Fibroblast of upper back skin (primary cell): ENCODE results near the gene IL2RA.

ENCODE experiments used
- DNase-seq: peaks from one replicate; pipeline ENCODE4 v3.0.0-alpha.2; 2013

The IL2RA gene

DNA sequence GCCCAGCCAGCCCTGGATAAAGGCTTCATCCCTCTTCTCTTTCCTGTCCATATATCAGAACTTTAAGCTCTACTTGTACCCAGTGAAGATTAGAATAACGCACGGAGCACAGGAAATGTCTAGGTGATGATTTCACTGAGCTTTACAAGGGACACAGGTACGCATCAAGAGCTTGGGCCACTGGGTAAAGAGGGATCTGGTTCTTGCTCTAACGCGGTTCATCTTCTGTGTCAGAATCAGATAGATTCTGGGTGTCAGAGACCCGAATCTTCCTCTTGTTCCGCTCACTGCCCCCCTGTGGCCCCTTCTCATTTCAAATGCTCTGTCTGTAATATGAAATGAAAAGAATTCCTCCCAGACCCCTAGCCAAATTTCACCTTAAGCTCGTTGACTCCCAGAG is 24.7 kb downstream of the IL2RA start:
- no peak for DNase-seq

DNA sequence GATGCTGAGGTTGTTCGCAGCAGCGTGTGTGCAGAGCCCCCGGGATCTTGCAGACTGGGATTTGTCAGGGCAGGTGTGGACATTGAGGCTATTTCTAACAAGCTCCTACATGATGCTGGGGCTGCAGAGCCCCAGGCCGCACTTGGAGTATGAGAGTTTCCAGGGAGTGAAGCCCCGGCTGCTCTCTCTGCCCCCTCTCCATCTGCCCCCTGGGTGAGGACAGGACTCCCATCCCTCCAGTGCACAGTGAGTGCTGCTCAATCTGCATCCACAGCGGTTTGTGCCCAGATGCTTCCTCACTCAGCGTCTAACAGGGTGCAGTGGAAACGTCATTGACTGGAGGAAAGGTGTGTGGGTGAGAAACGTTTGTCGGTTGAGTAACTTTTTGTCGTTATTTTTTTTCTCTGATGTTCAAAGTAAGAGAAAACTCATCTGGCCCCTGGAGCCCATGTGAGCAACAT is 25.3 kb downstream of the IL2RA start:
- DNase-seq: no peak

DNA sequence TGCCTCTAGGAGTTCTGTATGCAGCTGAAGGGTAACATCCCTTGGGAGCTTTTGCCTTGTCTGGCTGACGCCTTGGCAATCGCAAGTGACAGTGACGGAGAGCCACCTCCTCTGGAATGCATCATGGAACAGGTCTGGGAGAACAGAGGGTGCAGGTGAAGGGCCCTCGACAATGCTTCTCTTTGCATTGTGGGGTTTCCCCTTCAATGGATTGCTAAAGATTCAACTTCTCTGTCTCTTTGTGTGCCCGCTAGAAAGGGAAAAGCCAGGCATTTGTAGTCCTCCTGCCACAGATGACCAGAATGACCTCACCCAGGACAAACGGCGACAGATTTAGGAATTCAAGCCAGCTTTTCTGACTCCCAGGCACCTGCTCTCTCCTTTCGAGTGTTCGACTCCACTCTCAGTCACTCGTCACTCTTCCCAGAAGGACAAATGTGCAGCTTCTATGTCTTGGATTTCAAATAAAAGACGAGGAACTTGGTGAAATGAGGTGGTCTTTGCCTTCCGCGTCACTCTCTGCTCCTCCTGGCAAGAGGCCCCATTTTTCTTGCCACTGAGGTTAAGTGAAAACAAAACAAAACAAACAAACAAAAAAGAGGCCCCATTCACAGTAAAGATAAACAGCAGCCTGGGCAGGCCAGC is 26.1 kb downstream of the IL2RA start:
- DNase-seq: no peak

DNA sequence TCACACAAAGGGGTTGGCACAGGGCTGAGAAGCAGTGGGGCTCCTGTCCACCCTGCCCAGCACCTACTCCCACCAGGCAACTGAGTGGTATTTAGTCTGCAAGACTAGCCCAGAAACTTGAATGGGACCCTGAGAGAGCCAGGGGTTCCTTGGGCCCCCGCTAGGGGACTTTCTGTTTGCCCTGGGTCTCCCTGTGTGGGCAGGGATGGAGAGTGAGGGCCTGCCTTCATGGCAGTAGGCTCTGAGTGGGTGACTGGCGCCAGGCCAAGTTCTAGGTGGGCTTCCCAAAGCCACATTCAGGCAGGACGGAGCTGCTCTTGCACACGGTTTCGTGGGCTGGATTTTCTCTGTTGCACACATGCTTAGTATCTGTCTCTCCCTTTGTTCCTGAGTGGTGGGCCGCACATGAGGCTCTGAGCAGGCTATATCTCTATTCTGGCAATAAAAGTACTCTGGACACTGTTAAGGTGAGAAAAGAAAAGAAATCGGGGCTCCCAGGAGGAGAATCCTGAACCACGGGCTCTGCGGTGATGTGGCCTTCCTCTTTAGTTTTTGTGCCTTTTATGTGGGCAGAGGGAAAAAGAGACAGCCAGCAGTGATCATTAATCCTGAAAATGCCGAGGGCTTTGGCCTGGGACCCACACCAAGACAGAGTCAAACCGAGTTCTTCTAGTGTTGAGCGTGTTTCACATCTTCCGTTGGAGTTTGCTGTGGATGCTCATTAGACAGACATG is 26.9 kb downstream of the IL2RA start:
- no peak for DNase-seq

DNA sequence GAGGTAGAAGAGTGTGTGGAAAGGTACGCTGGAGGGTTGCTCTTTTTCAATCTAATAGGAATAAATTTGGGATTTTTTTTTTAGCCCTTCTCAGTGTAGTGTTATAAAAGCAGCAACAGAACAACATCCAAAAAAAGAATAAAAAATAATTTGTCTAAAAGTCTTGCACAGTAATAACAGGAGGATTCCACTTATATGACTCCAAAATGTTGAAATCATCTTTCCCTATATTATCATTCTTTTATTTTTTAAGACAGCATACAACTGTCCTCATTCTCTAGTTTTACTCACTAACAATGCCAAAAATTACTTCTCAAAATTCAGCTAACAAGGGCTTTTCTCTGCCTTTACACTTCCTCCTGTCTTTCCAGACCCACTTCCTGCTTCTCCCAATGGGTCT is 27.8 kb downstream of the IL2RA start:
- no peak for DNase-seq

DNA sequence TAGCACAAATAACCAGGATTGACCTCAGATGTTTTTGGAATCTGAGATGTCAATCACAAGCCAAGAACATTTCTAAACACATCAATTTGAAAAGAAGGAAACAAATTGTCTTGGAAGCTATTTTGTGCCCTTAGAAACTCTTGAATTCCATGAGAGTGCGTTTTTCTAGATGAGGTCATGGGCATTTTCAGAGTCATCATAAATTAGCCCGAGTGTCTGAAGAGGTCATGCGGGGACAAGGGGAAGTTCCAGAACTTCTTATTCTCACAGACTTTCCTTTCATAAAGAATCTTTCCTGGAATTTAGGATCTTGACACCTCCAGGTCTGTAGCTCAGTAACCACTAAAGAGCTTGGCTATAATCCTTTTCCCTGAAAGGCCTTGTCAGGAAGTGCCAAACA is 28.2 kb downstream of the IL2RA start:
- peak; percentile 1 for DNase-seq

DNA sequence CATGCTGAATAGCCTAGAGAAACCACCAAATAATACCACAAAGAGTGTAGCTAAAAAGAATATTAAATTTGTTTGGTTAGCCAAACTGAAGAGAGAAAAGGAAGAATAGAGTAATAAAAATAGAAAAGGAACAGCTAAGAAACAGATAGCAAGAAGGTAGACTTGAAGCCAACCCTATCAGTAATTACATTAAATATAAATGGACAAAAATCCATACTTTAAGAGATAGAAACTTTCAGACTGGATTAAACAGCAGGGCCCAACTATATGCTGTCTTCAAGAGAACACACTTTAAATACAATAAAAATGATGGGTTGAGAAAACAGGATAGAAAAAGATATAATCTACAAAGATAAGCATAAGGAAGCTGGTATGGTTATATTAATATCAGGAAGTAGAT is 31.2 kb downstream of the IL2RA start:
- DNase-seq: no peak

DNA sequence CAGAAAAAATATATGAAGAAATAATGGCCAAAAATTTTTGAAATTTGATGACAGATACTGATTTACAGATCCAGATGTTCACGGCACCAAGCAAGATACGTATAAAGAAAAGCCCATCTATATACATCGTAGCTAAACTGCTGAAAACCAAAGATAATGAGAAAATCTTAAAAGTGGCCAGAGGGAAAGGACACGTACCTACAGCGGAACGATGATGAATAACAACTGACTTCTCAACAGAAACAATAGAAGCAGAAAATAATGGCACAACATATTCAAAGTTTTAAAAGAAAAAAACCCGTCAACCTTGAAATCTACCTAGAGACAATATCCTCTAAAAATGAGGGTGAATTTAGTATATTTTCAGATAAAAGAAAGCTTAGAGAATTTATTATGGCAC is 31.9 kb downstream of the IL2RA start:
- no peak for DNase-seq

DNA sequence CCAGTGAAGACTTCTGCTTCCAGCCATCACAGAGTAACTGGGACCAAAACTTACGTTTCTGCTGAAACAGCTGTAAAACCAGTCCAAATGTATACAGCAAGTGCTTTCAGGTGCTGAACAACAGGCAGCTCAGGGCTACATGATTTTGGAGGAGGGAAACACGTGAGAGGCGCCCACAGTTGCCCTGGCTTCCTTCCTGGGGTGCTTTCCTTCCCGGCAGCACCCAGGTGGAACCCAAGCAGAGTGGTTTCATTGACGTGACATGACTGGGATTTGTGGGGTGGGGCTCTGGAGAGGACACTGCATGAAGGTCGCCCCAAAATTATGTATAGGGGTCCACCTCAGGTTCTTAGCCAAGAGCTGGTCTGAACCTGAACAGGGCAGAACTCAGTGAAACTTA is 34.2 kb downstream of the IL2RA start:
- no peak for DNase-seq

DNA sequence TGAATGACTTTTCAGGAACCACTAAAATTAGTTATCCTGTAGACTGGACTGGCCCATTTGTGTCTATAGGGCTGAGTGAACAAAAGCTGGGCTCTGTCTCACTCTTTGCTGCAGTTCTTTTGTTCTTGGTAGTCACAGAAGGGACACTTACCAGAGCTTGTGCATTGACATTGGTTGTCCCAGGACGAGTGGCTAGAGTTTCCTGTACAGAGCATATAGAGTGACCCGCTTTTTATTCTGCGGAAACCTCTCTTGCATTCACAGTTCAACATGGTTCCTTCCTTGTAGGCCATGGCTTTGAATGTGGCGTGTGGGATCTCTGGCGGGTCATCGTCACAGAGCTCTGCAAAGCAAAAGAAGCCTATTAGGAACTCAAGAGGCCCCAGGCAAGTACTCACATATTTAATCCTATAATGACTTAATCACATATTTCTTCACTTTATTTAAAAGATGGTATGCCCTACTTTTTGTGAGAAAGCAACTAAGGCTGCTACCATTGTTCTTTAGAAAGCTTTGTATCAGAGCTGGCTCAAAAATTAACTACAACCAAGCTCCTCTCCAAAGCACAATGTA is 36.4 kb downstream of the IL2RA start:
- DNase-seq: no peak

DNA sequence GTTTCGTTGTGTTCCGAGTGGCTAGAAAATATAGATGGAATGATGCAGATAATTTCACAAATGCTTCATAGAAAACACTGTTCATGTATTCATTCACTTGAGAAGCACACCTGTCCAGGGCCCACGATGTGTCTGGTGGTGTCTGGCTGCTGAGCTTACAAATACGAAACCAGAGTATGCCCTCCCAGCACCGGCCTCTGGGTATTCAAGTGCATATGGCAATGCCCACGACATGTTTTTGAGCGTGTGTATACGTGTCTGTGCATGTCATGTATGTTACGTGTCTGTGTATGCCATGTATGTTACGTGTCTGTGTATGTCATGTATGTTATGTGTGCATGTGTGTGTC is 37.9 kb downstream of the IL2RA start:
- no peak for DNase-seq

DNA sequence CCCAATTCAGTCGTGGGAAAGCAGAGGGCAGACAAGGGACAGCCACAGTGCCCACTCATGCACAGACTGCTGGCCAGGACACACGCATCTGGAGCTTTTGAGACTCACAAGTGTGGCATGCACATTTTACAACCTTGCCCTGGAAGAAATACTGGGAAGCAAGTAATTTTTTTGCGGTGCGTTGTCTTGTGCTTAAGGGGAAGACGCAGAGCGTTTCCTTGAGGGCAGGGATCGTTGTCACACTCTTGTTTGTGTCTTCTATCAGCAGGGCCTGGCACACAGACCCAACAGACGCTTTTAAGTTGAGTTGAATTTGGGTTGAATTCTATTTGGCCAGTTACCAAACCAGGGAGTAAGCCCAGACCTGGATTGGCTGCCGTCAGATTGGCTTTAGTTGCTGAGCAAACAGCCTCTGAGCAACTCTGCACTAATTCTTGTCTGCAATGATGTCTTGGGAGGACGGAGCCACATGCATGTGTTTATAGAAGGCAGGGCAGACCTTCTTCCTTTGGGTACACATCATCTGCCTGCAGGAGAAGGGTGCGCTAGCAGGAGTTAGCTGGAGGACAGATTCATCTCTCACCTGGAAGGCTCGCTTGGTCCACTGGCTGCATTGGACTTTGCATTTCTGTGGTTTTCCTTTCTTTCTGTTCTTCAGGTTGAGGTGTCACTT is 38.4 kb downstream of the IL2RA start:
- DNase-seq: no peak

DNA sequence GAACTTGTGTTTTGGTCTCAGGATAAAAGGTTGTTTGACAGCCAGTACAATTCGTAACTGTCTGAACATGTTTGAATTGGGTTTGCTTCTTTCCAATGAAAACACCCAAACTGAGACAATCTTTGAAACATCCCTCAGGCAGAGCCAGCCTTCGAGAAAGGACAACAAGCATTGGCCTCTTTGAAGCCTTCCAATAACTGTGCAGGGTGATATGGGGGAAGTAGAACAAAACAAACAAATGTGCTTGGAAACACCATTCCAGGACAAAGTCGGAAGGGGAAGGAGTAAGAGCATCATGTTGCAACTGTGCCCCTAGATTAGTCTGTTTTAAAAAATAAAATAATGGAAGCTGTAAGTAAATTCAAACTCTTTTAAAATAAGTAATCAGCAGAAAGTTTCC is 39.5 kb downstream of the IL2RA start:
- DNase-seq: no peak

DNA sequence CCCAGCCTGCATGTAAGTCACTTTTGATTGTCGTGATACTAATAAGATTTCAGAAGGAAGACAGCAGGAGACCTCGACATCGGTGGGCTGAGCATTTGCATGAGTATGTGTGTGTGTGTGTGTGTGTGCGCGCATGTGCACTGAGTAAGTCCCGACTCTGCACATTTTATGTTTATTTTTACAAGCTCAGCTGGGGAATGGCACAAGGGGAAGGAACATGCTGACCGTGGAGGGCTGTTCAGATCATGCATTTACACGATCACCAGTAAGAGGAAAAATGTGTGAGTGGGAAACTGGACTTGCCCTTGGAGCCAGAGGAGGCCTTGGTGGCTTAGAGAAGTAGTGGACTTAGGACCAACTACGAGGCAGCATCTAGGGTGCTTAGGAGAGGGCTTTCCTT is 41.3 kb downstream of the IL2RA start:
- no peak for DNase-seq

DNA sequence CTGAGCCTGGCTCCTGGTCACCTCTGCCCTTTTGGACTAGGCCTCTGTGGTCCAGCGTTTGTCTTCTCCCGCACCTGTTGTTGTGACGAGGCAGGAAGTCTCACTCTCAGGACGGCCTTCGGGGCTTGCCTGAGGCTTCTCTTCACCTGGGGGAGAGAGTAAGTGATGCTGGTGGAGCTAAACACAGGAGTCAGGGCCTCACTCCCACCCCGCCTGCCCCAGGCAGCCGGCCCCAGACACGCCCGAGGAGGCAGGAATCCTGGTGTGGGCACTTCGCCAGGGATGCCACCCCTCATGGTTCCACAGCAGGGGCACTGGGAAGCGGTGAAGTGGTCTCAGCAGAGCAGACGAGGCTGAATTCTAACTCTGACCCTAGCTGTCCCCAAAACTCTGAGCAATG is 42.4 kb downstream of the IL2RA start:
- DNase-seq: no peak

DNA sequence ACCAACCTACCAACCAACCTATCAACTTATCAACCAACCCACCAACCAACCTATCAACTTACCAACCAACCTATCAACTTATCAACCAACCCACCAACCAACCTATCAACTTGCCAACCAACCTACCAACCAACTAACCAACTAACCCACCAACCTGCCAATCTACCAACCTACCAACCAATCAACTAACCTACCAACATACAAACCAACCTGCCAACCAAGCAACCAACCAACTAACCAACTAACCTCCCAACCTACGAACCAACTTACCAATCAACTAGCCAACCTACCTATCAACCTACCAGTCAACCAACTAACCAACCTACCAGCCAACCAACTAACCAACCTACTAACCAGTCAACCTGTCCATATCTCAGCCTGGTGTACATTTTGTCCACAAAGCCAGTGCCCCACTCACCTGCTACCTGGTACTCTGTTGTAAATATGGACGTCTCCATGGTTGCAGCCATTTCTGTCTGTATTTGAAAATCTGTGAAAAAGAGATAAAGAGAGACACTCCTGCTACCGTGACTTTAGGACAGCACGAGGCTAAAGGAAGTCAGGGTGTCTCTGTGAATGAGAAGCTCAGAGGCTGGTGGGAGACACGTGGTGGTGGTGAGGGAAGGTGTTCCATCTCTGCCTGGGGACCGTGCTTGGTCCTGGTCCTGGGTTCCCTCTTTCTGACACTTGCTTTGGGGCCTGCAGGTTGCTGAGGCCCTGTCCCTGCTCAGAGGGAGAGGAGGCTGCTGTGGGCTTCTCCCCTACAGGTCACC is 43.0 kb downstream of the IL2RA start:
- DNase-seq: no peak

DNA sequence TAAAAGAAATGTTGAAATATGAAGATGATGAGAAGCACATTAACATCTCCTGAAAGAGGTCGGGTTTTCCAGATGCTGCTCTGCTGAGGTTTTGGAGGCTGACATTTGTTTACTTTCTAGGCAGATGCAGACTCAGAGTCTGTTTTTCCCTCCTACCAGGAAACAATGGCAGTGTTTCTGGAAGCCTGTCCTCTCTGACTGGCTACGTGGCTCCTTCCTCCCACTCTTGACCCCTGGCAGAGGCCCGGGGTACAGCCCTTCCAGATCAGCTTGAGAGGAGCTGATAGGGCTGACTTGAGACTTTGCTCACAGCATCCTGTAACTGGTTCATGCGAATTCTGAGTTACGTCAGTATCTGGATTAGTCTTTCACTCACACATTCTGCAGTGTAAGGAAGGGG is 43.7 kb downstream of the IL2RA start:
- DNase-seq: no peak

DNA sequence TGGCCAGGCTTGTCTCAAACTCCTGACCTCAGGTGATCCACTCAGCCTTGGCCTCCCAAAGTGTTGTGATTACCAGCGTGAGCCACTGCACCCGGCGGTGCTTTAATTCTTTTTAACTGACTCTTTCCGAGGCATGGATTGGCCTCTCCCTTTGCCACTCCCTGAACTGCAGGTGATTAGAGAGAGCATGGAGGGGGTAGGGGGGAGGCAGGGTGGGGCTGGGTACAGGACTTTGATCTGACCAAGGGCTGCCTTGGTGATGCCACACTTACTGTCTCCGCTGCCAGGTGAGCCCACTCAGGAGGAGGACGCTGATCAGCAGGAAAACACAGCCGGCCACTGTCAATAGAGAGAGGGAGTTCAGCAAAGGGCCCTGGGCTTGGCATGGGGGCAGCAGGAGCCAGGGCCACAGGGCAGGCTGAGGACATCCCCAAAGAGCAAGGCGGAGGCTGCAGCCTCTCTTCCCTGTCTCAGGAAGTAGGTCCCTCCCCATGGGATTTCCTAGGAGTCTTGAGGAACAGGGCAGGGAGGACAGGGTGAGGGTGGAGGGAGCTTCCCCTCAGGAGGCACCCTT is 44.3 kb downstream of the IL2RA start:
- no peak for DNase-seq

DNA sequence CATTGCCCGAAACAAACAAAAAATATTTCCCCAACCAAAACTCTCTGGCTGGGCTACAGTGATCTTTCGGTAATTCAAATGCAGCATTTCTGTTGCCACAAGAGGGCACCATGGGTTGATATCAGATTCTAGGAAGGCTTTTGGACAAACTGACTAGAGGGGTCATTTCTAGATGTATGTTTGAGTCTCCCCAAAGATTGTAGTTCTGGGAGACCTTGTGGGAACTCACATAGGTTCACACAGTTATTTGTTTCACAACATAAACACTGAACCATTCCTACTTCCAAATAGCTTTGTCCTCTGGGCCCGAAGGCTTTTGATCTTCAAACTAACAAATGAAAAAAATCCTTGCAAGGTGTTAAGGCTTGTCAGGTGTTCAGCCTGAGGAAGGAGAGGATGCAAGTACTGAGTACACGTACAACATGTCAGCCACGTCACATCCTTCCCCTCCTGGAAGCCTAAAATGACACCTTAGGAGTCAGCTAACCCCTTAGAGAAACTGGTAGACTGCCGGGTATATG is 47.9 kb downstream of the IL2RA start:
- peak; percentile 28 for DNase-seq

DNA sequence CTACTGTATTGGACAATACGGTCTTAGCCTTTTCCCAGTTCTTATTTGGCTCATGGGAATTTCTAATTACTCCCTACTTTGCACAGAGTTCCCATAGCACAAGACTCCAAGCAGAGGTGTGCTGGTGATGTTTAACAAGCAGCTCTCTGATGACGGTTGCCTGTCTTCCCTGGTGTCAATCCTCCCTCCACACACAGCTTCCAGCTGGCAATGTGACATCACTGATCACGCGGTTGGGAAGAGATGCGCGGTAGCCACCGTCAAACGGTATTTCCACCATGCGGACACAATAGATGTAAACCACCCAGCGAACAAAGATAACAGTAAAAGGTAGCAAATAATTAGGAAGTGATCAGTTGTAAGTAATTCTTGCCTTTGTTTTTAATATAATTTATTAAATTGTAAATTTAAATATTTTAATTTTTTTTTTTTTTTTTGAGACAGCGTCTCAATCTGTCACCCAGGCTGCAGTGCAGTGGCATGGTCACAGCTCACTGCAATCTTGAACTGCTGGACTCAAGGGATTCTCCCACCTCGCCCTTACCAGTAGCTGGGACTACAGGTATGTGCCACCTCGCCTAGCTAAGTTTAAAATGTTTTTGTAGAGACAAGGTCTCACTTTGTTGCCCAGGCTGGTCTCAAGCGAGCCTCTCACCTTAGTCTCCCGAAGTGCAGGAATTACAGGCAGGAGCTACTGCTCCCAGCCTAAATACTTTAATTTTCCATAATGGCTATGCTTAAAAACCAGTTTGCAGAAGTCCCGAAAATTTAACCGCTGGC is 48.6 kb downstream of the IL2RA start:
- DNase-seq: no peak

DNA sequence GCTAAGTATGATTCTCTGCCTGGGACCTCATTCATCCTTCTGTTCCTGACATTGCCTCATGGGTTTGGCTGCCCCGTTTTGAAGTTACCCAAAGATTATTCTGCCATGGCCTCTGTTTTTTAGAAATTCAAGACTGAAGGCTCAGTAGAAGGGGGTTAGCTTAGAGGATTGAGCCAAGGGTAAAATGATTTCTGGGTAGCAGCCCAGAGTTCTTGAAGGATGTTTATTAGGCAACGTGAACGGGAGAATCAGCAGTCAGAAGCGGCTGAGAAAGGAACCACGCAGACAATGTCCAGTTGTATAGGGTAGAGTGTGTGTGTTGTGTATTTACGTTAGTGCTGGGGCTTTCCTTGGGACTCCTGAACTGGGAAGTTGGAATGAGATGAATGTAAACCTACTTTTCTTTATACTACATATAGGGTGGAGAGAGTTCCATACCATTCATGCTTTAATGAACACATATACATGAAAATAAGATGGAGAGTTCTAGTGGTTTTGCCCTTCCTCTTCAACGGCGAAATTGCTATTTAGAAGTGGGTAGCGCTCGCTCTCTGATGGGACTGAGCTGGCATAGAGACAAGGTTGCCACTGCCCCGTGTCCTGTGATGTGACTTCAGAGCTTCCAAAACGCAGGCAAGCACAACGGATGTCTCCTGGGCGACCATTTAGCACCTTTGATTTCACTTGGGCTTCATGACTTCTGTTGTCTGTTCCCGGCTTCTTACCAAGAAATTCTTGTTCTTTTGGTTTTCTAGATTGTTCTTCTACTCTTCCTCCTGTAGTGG is 49.9 kb downstream of the IL2RA start:
- DNase-seq: no peak
